Renal cortical epithelial cell (primary cell): ENCODE data around the gene TAB2. TPM values are rescaled to one million over a fixed set of nuclear protein-coding genes. Genes with fewer than 3 reads are reported as not detected.
"Not testable (repeated sequence)": the region's sequence is repeated elsewhere in the genome, so short reads cannot be mapped to it uniquely, and the experiment has no call there.

ENCODE experiments used
- DNase-seq: peaks from one replicate; pipeline ENCODE4 v3.0.0-alpha.2; 2011; ENCODE audit warnings: low read depth
- total RNA-seq: library from RNA; depleted of rRNA; stranded (reverse); fragments of >200 nt; gene quantifications from 2 replicates; pipeline ENCODE4 v1.2.3, GENCODE V29; 2014

TAB2 gene
- total RNA-seq, 1 donor from 2014 or later: 104 TPM

DNA sequence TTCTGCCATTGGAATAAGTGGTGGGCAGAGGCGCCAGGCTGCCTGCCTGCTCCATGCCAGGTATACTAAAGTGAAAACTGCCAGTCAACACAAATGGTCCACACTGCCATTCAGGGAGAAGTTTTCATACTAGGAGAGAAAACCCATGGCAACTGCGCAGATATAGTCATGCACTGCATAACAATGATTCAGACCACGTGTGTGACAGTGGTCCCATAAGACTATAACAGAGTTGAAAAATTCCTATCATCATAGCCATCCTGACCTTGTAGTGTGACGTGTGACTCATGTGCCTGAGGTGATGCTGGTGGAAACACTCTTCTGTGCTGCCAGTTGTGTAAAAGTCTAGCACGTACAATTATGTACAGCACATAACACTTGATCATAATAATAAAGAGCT is 142.2 kb downstream of the TAB2 start:
- DNase-seq: no peak

DNA sequence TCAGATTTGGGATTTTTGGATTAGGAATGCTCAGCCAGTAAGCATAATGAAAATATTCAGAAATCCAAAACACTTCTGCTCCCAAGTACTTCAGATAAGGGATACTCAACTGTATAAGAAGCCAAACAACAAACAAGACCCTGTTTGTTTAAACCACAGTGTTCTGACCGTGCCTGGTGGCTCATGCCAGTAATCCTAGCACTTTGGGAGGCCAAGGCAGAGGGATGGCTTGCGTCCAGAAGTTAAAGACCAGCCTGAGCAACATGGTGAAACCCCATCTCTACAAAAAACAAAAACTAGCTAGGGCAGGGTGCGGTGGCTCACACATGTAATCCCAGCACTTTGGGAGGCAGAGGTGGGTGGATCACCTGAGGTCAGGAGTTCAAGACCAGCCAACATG is 142.7 kb downstream of the TAB2 start:
- DNase-seq: not testable (repeated sequence)

Other genes starting within 250 kb of the TAB2 start
- 3.2 TPM in 1 of 2 replicates, not detected in the other for gene SUMO4, start 82.5 kb downstream of the TAB2 start, total RNA-seq
- 0.15 TPM in 1 of 2 replicates, not detected in the other for gene ZC3H12D, start 167.3 kb downstream of the TAB2 start, total RNA-seq
- 38.7 and 59.0 TPM in 2 replicates for gene PPIL4, start 228.3 kb downstream of the TAB2 start, total RNA-seq
- gene GINM1, start 248.7 kb downstream of the TAB2 start, total RNA-seq: 70.5 and 91.2 TPM in 2 replicates